GM12891 (cell line): ENCODE measurements around the gene LGR6.

Experiments used
- DNase-seq: peaks from one replicate; pipeline ENCODE4 v3.0.0; 2011; ENCODE audit warnings: low spot score; ENCODE audit not compliant: insufficient read length
- FAIRE-seq: peaks from 2 replicates; lab custom pipeline; 2011; peaks lifted over from hg19 to GRCh38; lab: Jason Lieb, UNC
- PAX5 ChIP-seq: IDR thresholded peaks from 2 replicates; pipeline ENCODE4 v1.6.1; 2011; ENCODE audit warnings: low read length, moderate library complexity, mild to moderate bottlenecking; ENCODE audit not compliant: insufficient read depth, severe bottlenecking
- POLR2A ChIP-seq: IDR thresholded peaks from 2 replicates; pipeline ENCODE4 v1.6.1; 2011; ENCODE audit warnings: low read depth, low read length, control low read depth
- POLR2AphosphoS5 ChIP-seq: IDR thresholded peaks from 2 replicates; pipeline ENCODE4 v1.6.1; 2011; ENCODE audit warnings: low read depth, low read length, control low read depth
- POU2F2 ChIP-seq: IDR thresholded peaks from 2 replicates; pipeline ENCODE4 v1.6.1; 2011; ENCODE audit warnings: low read depth, mild to moderate bottlenecking, control low read depth, low read length, moderate library complexity
- SPI1 ChIP-seq: IDR thresholded peaks from 2 replicates; pipeline ENCODE4 v1.6.1; 2011; ENCODE audit warnings: low read depth, low read length, control low read depth
- TAF1 ChIP-seq: IDR thresholded peaks from 2 replicates; pipeline ENCODE4 v1.6.1; 2011; ENCODE audit warnings: low read depth, low read length, control low read depth

The LGR6 gene

GRCh38 chr1:202275061-202275770 is 81.6 kb downstream of the LGR6 start:
- no peak for FAIRE-seq
- TF ChIP-seq SPI1 (no peak), POU2F2 (no peak), POLR2AphosphoS5 (no peak)
- no peak for DNase-seq

GRCh38 chr1:202276081-202276715 is 82.6 kb downstream of the LGR6 start:
- FAIRE-seq = no peak
- TF ChIP-seq TAF1 = no peak
- TF ChIP-seq PAX5 = no peak
- TF ChIP-seq SPI1 = no peak
- TF ChIP-seq POLR2A = no peak
- no peak for TF ChIP-seq POLR2AphosphoS5
- TF ChIP-seq POU2F2 = no peak
- no peak for DNase-seq

GRCh38 chr1:202276920-202277319 is 83.3 kb downstream of the LGR6 start:
- DNase-seq (no peak), FAIRE-seq (no peak)
- TF ChIP-seq POU2F2 (no peak), SPI1 (no peak), PAX5 (no peak), TAF1 (no peak), POLR2A (no peak), POLR2AphosphoS5 (no peak)

GRCh38 chr1:202278751-202279150 is 85.2 kb downstream of the LGR6 start:
- DNase-seq = no peak
- FAIRE-seq = no peak

GRCh38 chr1:202279806-202280205 is 86.2 kb downstream of the LGR6 start:
- TF ChIP-seq SPI1 (no peak), POLR2A (no peak), TAF1 (no peak), POU2F2 (no peak)
- FAIRE-seq (no peak), DNase-seq (no peak)

More at GRCh38 chr1:202278751-202279150, 85.2 kb downstream of the LGR6 start:
- TF ChIP-seq SPI1 (no peak), PAX5 (no peak), POLR2A (no peak), POU2F2 (no peak), POLR2AphosphoS5 (no peak), TAF1 (no peak)

- DNase-seq (no peak), FAIRE-seq (no peak)
- no peak for TF ChIP-seq PAX5
- no peak for TF ChIP-seq POU2F2
- no peak for TF ChIP-seq SPI1
- TF ChIP-seq POLR2AphosphoS5 = no peak
- TF ChIP-seq TAF1 = no peak
- TF ChIP-seq POLR2A = no peak
Measured at GRCh38 chr1:202280595-202280994, 87.0 kb downstream of the LGR6 start.

- TF ChIP-seq SPI1 (no peak), POU2F2 (no peak)
- FAIRE-seq (no peak), DNase-seq (no peak)
Measured at GRCh38 chr1:202281316-202282024, 87.9 kb downstream of the LGR6 start.

GRCh38 chr1:202282025-202282371 is 88.4 kb downstream of the LGR6 start:
- TF ChIP-seq PAX5 (no peak), POLR2AphosphoS5 (no peak), POLR2A (no peak), TAF1 (no peak), SPI1 (no peak), POU2F2 (no peak)
- DNase-seq (no peak), FAIRE-seq (no peak)

- TF ChIP-seq POU2F2 (no peak), POLR2A (no peak)
- FAIRE-seq (no peak), DNase-seq (no peak)
Measured at GRCh38 chr1:202282596-202283283, 89.1 kb downstream of the LGR6 start.

- FAIRE-seq = no peak
- TF ChIP-seq POLR2AphosphoS5 = no peak
- no peak for TF ChIP-seq POLR2A
- no peak for TF ChIP-seq PAX5
- TF ChIP-seq SPI1 = no peak
- TF ChIP-seq TAF1 = no peak
- TF ChIP-seq POU2F2 = no peak
- no peak for DNase-seq
Measured at GRCh38 chr1:202283379-202283844, 89.8 kb downstream of the LGR6 start.
